Ovary (tissue), 3 donors: ENCODE data around the gene KSR1.

Experiments
- EP300 ChIP-seq: sonication (generic); formaldehyde crosslinking; IDR thresholded peaks from one replicate; pipeline ENCODE4 v1.6.1; 2017; ENCODE audit warnings: antibody characterized with exemption
- TF ChIP-seq, protein P1 (sequence below), 3 donors: fragments of 450-650 bp in 2 of 3; fragments of 200-600 bp in 1 of 3; IDR thresholded peaks; one replicate each; pipeline versions ENCODE4 v1.5.1 to v1.8.0; 2016 to 2022; ENCODE audit warnings: antibody characterized with exemption in 3 of 3, mild to moderate bottlenecking in 1 of 3
- donor health status: DM: no; HTN: no; CAD: no.

DNA sequence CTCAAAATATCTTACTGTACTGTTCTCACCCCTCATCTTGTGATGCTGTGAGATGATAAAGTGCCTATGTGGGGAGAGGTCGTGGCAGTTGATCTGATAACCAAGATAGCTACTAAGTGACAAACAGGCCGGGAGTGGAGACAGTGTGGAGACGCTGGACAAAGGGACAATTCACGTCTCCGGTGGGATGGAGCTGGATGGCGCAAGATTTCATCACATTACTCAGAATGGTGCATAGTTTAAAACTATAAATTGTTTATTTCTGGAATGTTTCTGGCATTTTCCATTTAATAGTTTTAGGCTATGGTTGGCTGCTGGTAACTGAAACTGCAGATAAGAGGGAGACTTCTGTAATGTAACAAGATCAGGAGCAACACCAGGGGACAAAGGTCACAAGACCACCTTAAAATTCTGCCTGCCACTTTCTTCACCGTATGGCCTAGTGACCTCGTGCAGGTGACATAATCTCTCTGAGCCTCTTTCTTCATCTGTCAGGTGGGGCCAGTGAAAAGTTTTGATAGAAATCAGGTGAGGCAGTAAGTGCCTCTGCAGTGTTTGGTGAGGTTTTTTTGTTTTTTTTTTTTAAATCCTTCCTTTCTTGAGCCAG lies 120.3 kb downstream of the KSR1 start:
- TF ChIP-seq, protein P1, sequence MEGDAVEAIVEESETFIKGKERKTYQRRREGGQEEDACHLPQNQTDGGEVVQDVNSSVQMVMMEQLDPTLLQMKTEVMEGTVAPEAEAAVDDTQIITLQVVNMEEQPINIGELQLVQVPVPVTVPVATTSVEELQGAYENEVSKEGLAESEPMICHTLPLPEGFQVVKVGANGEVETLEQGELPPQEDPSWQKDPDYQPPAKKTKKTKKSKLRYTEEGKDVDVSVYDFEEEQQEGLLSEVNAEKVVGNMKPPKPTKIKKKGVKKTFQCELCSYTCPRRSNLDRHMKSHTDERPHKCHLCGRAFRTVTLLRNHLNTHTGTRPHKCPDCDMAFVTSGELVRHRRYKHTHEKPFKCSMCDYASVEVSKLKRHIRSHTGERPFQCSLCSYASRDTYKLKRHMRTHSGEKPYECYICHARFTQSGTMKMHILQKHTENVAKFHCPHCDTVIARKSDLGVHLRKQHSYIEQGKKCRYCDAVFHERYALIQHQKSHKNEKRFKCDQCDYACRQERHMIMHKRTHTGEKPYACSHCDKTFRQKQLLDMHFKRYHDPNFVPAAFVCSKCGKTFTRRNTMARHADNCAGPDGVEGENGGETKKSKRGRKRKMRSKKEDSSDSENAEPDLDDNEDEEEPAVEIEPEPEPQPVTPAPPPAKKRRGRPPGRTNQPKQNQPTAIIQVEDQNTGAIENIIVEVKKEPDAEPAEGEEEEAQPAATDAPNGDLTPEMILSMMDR (IDR thresholded peaks at IDR 0.05) = no peak
- TF ChIP-seq EP300 = no peak
